Measurements from ENCODE around the gene GPI.

Gene GPI

DNA sequence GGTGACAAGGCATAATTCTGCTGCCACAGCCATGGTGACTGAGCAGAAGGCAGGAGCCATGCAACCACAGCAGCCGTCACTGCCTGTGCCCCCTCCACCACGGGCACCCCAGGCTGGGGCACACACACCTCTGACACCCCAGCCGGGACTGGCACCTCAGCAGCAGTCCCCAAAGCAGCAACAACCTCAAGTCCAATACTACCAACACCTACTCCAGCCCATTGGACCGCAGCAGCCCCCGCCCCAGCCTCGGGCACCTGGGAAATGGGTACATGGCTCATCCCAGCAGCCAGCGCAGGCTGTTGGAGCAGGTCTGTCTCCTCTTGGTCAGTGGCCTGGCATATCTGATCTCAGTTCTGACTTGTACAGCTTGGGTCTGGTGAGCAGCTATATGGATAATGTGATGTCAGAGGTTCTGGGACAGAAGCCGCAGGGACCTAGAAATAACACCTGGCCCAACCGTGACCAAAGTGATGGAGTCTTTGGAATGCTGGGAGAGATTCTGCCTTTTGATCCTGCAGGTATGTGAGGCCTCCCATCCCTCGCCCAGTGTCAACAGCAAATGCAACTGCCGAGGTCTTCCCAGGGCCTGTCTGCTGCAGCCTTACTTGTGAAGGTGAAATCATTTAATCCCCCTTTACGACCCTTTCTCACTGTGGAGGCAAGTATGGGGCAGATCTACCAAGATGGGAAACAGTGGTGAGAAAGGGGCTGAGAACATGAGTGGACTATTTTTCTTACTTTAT, 22.9 kb upstream of the GPI start:
- DNase-seq (ENCODE audit: low read depth), result no peak

DNA sequence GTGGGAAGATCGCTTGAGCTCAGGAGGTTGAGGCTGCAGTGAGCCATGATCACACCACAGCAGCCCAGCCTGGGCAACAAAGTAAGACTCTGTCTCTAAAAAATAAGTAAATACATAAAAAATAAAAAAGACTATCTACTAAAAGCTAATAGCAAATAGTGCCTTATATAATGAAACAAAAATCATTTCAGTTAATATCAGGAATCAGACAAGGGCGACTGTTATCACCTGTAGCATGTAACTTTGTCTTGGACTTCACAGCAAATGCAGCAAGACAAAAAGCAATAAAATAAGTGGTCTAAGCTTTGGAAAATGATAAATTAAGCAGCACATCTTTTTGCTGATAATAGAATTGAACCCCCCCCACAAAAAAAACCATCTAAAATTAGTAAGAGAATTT, 21.2 kb upstream of the GPI start:
- DNase-seq (ENCODE audit: low read depth), result no peak

DNA sequence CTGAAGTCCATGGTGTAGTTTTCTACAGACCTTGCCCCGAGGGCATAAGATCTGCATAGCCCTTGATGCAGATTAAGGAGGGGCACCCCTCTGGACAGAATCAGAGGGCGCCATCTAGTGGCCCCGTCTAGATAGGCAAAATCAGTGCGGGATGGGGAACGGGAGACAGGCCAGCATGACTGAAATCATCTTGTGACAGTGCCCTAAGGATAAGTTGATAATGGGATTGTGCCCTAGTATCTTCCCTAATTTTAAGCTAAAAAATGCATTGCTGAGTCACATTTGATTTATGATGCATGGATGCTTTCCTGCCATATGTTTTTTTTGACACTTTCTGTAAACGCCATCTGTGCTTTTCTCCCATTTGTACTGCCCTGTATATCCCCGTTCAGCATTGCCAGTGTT, 19.0 kb upstream of the GPI start:
- peak; percentile 57 for DNase-seq (ENCODE audit: low read depth)

DNA sequence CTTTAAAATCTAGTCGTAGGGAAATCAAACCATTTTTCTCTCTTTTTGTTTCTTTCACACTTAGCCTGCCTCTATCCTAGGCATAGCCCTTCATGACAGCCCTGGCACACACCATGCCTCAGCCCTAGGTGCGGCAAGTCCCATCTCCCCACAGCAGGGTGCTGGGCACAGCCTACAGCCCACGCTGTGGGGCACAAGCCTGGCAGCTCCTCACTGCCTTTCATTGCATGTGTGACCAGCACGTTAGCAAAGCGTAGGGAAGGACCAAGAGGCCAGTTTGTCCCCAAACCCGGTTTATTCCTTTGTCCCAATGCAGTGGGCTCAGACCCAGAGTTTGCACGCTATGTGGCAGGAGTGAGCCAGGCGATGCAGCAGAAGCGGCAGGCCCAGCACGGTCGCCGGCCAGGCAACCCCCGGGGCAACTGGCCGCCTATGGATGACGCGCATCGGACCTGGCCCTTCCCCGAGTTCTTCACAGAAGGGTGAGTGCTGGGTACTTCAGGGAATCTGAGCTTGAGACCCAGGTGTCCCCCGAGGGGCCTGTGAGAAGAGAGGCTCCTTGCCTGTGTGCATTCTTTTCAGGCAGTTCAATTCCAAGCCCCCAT, 17.3 kb upstream of the GPI start:
- no peak for DNase-seq (ENCODE audit: low read depth)

DNA sequence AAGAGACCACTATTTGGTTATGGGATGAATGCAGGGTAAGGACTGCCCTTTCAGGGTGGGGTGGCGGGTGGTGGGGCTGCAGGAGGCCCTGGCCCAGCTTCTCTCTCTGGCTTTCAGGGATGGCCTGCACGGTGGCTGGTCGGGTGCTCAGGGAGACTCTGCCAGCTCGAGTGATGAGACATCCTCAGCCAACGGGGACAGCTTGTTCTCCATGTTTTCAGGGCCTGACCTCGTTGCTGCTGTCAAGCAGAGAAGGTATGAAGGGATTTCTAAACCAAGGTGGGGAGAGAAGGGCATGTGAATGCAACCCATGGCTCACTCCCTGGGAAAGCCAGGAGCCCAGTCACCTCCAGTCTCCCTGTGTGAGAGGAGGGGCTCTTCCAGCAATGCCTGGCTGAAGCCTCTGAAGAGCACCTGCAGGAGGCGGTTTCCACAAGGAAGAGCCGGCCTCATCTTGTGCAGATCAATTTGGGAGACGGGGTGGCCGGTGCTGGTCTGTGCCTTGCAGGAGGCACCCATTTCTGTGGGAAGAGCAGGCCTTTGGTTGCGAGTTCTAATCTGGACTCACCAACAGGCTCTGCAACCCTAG, 16.0 kb upstream of the GPI start:
- no peak for DNase-seq (ENCODE audit: low read depth)

DNA sequence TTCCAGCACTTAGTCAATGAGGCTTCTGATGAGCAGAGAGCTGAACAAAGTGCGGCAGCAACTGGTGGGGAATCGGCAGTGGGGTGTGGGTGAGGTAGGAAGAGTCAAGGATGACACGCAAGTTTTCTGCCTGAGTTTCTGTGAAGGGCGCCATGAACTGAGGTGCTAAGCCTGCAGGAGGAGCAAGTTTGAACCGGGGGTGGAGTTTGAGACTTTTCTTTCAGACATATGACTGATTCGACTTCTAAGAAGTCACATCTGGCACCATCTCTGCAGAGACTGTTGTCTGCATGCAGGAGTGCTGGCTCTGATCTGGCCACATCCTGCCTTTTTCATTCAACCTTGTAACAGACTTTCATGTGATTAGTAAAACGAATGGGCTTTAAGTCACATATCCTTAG, 14.8 kb upstream of the GPI start:
- peak; percentile 55 for DNase-seq (ENCODE audit: low read depth)

DNA sequence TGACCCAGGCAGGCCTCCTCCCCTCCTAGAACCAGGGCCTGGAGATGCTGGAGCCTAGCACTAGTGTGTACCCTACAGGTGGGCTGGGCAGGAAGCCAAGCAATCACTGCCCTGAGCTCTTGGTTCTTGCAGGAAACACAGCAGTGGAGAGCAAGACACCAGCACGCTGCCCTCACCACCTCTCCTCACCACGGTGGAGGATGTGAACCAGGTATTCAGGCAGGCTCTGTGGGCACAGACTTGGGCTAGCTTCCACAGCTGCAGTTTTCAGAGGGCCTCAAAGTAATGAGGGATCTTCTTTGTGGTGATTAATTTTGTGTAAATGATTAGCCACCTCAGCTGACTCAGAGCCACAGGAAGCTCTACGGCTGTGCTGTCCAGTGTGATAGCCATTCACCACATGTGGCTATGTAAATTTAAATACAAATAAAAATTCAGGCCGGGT, 13.6 kb upstream of the GPI start:
- DNase-seq (ENCODE audit: low read depth), result no peak

DNA sequence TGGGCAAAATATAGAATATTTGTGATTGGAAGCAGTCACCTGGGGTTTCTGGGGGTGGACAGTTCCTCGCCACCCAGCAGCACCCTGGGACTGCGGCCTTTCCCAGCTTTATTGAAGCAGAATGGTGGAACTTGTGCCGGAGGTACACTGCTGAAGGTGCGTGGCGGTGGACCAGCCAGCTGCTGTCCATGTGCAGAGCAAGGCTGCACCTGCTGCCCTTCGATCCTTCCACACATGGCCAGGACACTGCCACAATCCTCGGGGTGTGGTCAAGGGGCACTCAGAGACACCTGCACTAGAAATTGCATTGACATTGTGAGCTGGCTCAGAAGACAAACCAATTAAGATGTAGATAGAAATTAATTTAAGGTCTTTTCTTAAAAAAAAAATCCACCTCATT, 11.4 kb upstream of the GPI start:
- no peak for DNase-seq (ENCODE audit: low read depth)

DNA sequence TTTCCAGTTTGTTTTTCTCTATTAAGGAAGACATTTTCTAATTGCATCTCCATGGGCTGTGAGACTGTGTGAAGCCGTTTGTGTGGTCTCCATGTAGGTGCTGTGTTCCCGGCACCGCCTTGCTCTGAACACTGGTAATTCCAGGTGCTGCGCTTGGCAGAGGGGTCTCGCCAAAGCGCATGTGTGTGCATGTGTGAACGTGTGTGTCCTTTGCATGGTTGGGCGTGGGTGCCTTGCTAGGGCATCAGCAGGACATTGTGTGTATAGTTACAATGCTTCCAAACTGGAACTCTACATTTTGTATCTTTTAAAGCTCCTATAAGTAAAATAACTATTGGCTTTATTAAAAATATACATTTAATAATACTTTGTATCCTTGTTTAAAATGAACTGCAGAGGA, 9.8 kb upstream of the GPI start:
- no peak for DNase-seq (ENCODE audit: low read depth)

DNA sequence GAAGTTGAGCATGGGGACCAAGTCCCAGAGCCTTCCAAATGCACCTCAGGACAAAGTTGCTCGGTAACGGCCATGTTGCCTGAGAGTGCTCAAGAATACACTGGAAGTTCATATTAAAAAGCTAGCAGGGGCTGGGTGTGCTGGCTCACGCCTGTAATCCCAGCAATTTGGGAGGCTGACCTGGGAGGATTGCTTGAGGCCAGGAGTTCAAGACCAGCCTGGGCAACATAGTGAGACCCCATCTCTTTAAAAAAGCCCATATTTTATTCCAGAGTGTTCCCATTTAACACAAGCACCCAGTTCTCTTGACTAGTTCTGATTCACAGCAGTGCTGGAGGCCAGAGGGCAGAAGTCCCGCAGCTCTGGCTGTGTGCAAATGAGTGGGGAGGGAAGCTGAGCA, 8.1 kb upstream of the GPI start:
- DNase-seq (ENCODE audit: low read depth), result no peak

DNA sequence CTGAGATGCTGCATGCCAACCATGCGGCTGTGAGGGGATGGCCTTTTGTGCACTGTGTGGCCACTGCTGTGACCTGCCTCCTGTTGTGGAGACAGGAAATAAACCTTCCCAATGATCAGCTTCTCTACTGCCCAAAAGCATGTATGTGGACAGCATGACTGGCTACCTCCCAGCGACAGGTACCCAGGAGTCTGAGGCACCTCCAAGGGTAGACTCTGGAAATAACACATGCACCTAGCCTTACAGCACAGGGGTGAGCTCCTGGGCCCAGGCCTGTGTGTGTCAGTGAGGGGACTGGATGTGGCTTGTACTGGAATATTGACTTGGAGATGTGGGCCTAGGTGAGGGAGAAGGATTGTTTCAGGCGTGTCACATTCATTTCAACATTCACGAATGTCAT, 7.6 kb upstream of the GPI start:
- DNase-seq (ENCODE audit: low read depth), result no peak

DNA sequence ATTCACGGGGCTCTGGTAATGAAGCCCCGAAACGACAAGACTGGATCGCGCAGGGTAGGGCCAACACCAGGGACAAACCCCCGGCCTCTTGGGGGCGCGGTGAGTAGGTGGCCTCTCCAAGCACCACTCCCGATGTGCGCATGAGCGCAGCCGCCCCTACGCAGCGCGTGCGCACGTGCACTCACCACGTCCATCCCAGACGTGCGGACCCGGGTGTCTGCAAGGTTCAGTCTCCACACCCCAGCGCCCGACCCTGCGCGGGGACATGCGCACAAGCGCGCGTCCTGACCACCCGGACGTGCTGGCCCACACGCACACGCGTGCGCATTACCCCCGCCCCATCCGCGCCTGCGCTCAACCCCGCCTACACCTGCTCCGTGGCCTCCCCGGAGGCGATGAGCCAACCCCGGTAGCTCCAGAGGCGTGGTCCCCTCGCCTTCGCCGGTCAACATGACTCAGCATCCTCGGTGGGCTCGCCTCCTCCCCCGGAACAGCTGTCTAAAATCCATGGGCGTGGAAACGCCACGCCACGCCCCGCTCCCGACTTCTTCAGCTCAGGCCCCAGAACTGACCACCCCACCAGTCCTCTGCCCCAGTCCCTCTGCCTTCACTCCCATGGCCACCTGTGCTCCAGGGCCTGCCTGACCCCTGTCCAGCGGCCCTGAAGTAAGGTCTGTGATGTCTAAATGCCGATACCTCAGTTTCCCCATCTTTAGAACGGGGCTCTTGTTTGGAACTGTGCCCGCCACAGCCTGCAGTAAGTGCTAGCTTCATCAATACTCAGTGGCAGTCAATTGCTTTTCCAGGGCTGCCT, 5.6 kb upstream of the GPI start:
- peak; percentile 96 for DNase-seq (ENCODE audit: low read depth)

DNA sequence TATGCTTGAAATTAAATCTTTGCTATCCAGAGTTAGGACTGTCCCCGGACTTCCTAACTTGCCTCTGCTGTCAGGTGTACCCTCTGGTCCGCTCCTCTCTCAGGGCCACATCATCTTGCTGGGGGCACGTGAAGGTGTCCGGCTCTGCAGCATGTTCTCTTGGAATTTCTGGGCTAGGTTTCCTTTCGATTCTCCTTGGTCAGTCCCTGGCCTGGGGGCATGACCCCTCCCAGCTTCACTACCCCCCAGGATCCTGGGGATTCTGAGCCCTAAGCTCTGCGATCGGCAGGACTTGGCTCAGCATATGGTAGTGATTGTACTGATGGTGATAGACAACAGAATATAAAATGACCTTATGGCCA, 5.1 kb upstream of the GPI start:
- no peak for DNase-seq (ENCODE audit: low read depth)

DNA sequence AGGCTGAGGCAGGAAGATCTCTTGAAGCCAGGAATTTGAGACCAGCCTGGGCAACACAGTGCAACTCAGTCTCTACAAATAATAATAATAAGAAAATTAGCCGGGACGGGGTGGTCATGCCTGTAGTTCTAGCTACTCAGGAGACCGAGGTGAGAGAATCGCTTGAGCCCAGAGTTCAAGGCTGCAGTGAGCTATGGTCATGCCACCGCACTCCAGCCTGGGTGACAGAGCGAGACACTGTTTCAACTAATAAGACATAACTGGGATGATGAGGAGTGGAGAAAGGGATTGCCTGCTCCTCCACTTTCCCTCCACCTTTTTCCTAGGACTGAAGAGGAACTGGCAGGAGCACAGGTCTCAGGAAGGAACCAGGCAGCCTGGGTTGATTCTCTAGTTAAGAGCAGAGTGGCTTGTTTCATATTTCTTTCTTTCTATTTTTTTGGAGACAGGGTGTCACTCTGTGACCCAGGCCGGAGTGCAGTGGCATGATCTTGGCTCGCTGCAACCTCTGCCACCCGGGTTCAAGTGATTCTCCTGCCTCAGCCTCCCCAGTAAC, 4.6 kb upstream of the GPI start:
- no peak for DNase-seq (ENCODE audit: low read depth)

DNA sequence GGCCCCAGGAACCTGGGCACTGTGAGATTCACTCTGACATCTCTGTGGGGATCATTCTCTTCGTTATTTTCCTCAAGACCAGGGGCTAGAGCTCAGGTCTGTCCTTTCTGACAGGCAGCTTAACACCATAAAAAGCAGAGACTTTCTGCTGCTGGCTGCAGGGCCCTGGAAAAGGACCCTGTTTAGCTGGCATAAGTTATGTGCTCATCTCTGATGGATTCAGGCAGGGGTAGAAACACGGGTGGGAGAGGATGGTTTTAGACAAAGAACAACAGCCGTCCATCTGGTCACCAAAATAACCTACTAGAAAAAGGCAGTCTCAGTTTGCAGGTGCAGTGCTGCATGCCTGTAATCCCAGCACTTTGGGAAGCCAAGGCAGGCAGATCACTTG, 2.3 kb upstream of the GPI start:
- no peak for DNase-seq (ENCODE audit: low read depth)

DNA sequence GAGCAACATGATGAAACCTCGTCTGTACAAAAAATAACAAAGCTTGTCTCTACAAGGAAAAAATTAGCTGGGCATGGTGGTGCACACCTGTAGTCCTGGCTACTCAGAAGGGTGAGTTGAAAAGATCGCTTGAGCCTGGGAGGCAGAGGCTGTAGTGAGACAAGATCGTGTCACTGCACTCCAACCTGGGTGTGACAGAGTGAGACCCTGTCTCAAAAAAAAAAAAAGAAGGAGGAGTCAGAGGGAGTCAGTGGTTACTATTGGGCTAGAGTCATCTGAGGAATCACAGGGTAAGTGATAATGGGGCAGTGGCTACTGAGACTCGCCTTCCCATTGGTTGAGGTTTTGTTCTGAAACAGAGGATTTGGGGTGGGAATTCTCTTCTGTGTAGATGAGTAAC, 1.9 kb upstream of the GPI start:
- DNase-seq (ENCODE audit: low read depth), result no peak

DNA sequence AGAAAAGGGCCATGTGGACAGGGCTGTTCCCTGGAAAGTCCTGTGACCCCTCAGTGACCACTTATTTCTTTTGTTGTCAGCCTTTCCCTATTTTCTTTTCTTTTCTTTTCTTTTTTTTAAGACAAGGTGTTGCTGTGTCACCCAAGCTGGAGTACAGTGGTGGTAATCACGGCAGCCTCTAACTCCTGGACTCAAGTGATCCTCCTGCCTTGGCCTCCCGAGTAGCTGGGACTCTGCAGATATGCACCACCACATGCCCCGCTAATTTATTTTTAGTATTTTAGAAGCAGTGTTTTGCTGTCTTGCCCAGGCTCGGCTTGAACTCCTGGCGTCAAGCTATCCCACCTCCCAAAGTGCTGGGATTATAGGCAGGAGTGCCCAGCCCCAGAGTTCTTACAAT, 1.1 kb upstream of the GPI start:
- DNase-seq (ENCODE audit: low read depth), result no peak

DNA sequence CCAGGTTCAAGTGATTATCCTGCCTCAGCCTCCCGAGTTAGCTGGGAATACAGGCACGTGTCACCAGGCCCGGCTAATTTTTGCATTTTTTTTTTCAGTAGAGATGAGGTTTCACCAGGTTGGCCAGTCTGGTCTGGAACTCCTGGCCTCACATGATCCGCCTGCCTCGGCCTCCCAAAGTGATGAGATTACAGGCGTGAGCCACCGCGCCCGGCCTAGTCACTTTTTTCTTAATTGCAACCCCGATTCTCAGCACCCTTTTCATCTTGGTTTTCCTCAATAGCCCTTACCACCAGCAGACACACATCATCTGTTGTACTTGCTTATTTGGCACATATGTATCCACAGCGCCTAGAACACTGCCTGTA, 550 bp upstream of the GPI start:
- DNase-seq (ENCODE audit: low read depth), result no peak

DNA sequence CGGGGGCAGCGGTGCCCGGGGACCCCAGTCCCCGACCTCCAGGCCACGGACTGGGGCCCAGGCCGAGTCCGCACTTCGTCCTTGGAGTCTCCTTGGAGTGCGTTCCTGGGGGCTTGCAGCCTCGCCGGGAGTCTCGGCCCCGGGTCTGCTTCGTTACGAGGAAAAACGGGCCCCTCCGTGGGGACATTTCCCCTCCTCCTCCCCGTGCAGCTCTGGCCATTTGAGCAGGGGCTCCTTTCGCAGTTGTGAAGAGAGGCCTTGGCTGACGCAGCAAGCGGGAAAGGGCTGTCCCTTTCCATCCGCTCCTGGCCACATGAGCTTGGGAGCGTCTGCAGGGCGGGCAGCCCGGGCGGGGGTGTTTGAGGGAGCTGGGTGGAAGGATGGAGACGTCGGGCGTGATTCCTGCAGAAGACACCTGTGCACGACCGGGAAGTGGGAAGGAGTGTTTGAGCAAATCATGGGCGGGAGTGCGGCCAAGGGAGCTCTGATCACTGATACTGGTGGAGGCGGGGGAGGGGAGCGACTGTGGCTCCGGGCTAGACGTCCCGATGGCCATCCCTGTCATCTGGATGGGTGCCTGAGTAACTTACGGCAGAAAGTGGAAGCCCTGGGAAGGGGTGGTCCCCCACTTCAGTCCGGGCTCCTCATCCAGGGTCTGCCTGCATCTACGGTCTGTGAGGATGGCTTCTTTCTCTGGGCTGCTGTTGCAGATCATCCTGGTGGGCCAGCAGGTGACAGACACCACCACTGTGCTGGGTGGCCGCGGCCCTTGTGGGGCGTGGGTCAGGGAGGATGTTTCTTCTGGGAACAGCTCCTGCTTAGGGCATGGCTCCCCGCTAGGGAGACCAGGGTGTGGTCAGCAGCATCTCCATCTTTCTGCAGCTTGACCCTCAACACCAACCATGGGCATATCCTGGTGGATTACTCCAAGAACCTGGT, 736 bp downstream of the GPI start:
- no peak for DNase-seq (ENCODE audit: low read depth)

DNA sequence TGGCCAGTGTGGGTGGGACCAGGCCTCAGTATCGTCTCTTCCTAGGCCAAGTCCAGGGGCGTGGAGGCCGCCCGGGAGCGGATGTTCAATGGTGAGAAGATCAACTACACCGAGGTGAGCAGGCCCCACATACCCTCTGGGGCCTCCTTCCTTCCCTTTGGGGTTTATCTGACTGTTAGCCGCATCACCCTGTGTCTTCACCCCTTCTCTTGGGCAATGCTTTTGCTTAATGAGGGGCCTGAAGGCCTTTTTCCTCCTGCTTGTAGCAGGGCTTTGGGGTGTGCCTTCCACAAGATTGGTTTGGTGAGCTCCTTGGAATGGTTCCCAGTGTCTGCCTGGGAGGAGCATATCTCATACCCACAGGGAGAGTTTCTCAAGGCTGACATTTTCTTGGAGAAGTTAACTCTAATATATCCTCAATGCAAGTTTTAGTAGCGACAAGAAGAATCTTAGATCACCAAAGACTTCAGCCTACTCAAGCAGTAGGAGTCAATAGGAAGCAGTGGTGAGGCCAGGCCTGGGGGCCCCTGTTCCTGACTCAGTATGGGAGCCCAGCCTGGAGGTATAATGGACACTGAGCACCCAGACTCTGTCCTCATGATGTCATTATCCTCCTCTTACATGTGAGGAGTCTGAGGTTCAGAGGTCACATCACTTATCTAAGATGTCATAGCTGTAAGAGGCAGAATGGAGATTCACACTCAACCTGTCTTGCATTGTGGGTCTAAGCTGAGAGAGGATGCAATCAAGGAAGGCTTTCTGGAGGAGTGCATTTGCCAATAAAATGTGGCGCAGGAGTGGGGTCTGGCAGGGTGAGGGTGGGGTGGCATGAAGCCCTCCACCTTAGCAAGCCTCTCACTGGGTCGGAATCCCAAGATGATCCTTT, 2.0 kb downstream of the GPI start:
- no peak for DNase-seq (ENCODE audit: low read depth)

DNA sequence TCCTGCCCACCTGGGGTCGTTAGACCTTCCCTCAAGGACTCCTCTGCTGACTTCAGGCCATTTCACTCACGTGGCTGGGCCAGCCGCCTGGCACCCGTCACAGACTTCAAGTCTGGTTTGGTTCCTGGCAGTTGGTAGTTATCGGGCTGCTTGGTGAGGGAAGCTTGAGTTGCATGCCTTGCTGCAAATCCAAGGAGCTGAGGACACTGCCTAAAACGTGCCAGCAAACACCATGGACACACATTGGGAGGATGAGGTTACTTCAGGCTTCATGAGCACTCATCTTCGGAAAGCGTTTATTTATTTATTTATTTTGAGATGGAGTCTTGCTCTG, 2.6 kb downstream of the GPI start:
- no peak for DNase-seq (ENCODE audit: low read depth)

Data from activated T-cell treated with anti-CD3 and anti-CD28 coated beads for 24 hours (primary cell).